GM13977 (cell line): Measurements from ENCODE around the gene CTAG1B.
"Not testable (repeated sequence)": the region's sequence is repeated elsewhere in the genome, so short reads cannot be mapped to it uniquely, and the experiment has no call there.

ENCODE experiments used
- DNase-seq: peaks from one replicate; pipeline ENCODE4 v3.0.0; 2012; ENCODE audit warnings: low spot score
- CTCF ChIP-seq: IDR thresholded peaks from 2 replicates; pipeline ENCODE4 v1.5.1; 2012; ENCODE audit warnings: mild to moderate bottlenecking, control low read depth; ENCODE audit not compliant: insufficient read depth; ENCODE audit errors: extremely low read depth, missing control alignments
- in situ Hi-C: fragments of 300-500 bp; cut with MboI; formaldehyde crosslinking; loops from one replicate; pipeline ENCODE4 v1.12.0; 2022; ENCODE audit warnings: low sequenced_read_pairs, low pct_unique_long_range_greater_than_20kb, mixed read lengths, inconsistent platforms; ENCODE audit not compliant: unreplicated experiment

The CTAG1B gene

GRCh38 chrX:154594491-154594890, 24.6 kb downstream of the CTAG1B start:
- in situ Hi-C loops, result loop anchor here (25.0 kb wide), 2 partner anchors 143 to 243 kb away; partner anchors contain the start of gene SMIM9
- no peak for DNase-seq
- no peak for TF ChIP-seq CTCF

- in situ Hi-C loops, result loop anchor here (25.0 kb wide), 2 partner anchors 144 to 244 kb away; partner anchors contain the start of gene SMIM9
- TF ChIP-seq CTCF, result no peak
- DNase-seq, result no peak
Observed at GRCh38 chrX:154593201-154593600, 25.9 kb downstream of the CTAG1B start.

GRCh38 chrX:154592505-154592904, 26.6 kb downstream of the CTAG1B start:
- DNase-seq, result no peak
- in situ Hi-C loops, result loop anchor here (25.0 kb wide), 2 partner anchors 145 to 245 kb away; partner anchors contain the start of gene SMIM9
- TF ChIP-seq CTCF, result no peak

GRCh38 chrX:154590415-154590814, 28.7 kb downstream of the CTAG1B start:
- in situ Hi-C loops, result loop anchor here (25.0 kb wide), 2 partner anchors 147 to 247 kb away; partner anchors contain the start of gene SMIM9
- DNase-seq, result not testable (repeated sequence)

- DNase-seq, result not testable (repeated sequence)
- in situ Hi-C loops, result loop anchor here (25.0 kb wide), 2 partner anchors 153 to 253 kb away; partner anchors contain the start of gene SMIM9
Observed at GRCh38 chrX:154584585-154585183, 34.4 kb downstream of the CTAG1B start, which contains the start of gene CTAG1A. CTAG1A (plus strand) TSS chrX:154585133; CDS start chrX:154585207, 74 bp downstream.

GRCh38 chrX:154582994-154583393, 36.1 kb downstream of the CTAG1B start:
- DNase-seq, result not testable (repeated sequence)
- in situ Hi-C loops, result loop anchor here (25.0 kb wide), 2 partner anchors 154 to 254 kb away; partner anchors contain the start of gene SMIM9

GRCh38 chrX:154575076-154575475, 44.0 kb downstream of the CTAG1B start:
- DNase-seq, result not testable (repeated sequence)
- in situ Hi-C loops, result loop anchor here (25.0 kb wide), 2 partner anchors 162 to 262 kb away; partner anchors contain the start of gene SMIM9

GRCh38 chrX:154573061-154573460, 46.0 kb downstream of the CTAG1B start:
- DNase-seq, in situ Hi-C loops: not testable (repeated sequence)

- in situ Hi-C loops, DNase-seq: not testable (repeated sequence)
Observed at GRCh38 chrX:154570361-154570760, 48.7 kb downstream of the CTAG1B start.
